ENCODE data around the gene DYNLRB1.
A peak's percentile ranks its signal among the peaks of the same experiment; 100 is the strongest.

Gene DYNLRB1

GRCh38 chr20:34564833-34565232 lies 48.6 kb downstream of the DYNLRB1 start:
- Mint-ChIP-seq H3K9me3 (no peaks in the 10 kb centered on the region), H3K4me1 (peaks cover 10% of the 10 kb centered on the region), H3K27me3 (no peaks in the 10 kb centered on the region), H3K4me3 (no peak overlapping the region), H3K36me3 (peaks cover 2% of the 10 kb centered on the region), H3K27ac (peak overlapping the region; percentile 45)
- ATAC-seq (ENCODE audit: low read depth) (no peak), DNase-seq (ENCODE audit: low spot score in 2 of 2) (no peak)

DNA sequence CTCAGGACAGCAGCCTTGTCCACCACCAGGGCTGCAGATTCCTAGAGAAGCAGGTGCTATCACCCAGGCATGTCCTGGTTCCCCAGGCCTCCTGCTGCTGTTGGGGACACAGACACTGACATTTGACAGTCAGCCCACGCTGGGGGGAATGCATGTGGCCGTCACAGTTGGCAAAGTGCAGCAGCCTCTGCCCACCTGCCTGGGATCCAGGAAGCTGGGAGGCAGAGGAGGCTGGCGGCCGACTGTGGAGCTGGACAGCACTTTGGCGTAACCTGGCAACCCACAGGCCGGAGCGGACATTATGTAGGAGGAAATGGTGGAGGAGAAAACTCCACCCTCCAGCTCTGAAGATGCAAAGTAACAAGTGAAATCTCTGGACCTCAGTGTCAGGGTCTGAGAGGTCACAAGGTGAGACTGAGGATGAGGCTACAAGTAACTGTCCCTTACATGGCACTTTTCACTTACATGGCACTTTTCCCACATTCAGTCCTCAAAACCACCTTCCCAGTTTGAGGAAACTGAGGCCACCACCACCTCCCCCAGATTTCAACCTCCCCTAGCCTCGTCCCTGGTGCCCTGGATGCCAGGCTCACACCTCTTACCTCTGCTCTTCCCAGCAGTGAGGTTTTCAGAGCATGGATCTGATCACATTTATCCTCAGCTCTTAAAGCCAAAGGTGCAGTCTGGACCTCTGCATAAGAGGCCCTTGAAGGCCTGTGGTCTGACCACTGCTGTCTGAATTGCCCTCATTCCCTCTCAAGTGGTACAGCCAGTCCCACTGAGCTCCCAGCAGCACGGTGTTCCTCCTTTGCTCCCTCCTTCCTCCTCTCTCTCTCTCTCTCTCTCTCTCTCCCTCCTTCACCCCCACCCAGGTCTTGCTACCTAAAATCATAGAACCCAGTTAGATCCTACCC lies 51.0 kb downstream of the DYNLRB1 start:
- peak overlapping the region; percentile 11 for H3K27ac Mint-ChIP-seq
- no peaks in the 10 kb centered on the region for H3K27me3 Mint-ChIP-seq
- ATAC-seq (ENCODE audit: low read depth) (no peak), DNase-seq (ENCODE audit: low spot score in 2 of 2) (no peak)
- H3K4me3 Mint-ChIP-seq = no peak overlapping the region
- peaks cover 8% of the 10 kb centered on the region for H3K4me1 Mint-ChIP-seq
- H3K9me3 Mint-ChIP-seq = no peaks in the 10 kb centered on the region
- H3K36me3 Mint-ChIP-seq = peaks cover 7% of the 10 kb centered on the region

GRCh38 chr20:34567892-34568865 lies 52.0 kb downstream of the DYNLRB1 start:
- Mint-ChIP-seq H3K27ac (peak overlapping the region; percentile 11), H3K4me1 (peaks cover 8% of the 10 kb centered on the region), H3K9me3 (no peaks in the 10 kb centered on the region), H3K36me3 (peaks cover 8% of the 10 kb centered on the region), H3K4me3 (no peak overlapping the region), H3K27me3 (no peaks in the 10 kb centered on the region)
- ATAC-seq (ENCODE audit: low read depth) (no peak), DNase-seq (ENCODE audit: low spot score in 2 of 2) (no peak)

DNA sequence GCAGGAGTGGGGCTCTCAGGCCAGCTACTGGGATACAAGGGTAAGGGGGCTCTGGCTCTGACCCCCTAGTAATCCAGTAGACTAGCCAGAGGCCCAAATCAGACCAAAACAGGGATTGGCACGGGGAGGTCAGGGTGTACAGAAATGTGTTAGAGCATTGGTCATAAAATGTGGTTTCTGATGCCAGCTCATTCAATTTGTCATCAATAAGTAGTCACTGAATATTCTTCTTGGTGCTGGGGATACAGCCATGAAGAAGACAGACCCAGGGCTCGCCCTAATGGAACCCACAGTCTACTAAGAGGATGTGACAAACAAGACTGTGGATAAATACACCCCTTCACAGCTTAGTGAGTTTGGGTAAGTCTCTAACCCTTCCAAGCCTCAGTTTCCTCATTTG lies 53.4 kb downstream of the DYNLRB1 start:
- H3K4me1 Mint-ChIP-seq = peaks cover 8% of the 10 kb centered on the region
- no peaks in the 10 kb centered on the region for H3K9me3 Mint-ChIP-seq
- ATAC-seq (ENCODE audit: low read depth) = no peak
- no peak overlapping the region for H3K4me3 Mint-ChIP-seq
- no peak for DNase-seq (ENCODE audit: low spot score in 2 of 2)
- H3K27me3 Mint-ChIP-seq = no peaks in the 10 kb centered on the region
- no peak overlapping the region for H3K27ac Mint-ChIP-seq
- H3K36me3 Mint-ChIP-seq = peaks cover 15% of the 10 kb centered on the region

- Mint-ChIP-seq H3K36me3 (peaks cover 18% of the 10 kb centered on the region), H3K27me3 (no peaks in the 10 kb centered on the region), H3K4me3 (no peak overlapping the region), H3K4me1 (peaks cover 4% of the 10 kb centered on the region), H3K27ac (no peak overlapping the region), H3K9me3 (no peaks in the 10 kb centered on the region)
- ATAC-seq (ENCODE audit: low read depth) (no peak), DNase-seq (ENCODE audit: low spot score in 2 of 2) (no peak)
Observed at GRCh38 chr20:34570859-34571306, 54.7 kb downstream of the DYNLRB1 start.

DNA sequence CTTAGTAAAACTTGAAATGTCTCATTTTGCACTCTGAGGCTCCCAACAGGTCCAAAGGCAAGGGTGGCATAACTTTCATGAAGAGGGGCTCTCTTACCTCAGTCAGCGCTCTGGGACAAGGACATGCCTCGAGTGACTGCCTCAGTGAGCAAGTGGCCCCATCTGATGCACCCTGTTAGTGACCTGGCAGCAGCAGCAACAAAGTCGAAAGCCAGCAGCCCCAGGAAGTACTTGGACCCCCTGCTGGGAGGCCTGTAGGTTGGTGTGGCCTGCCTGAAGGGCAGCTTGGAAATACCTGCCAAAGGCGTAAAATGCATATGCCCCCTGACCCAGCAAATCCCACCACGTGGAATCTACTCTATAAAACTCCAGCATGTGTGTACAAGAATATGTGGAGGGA lies 55.5 kb downstream of the DYNLRB1 start:
- Mint-ChIP-seq H3K9me3 (no peaks in the 10 kb centered on the region), H3K27ac (no peak overlapping the region), H3K4me1 (peaks cover 4% of the 10 kb centered on the region), H3K27me3 (no peaks in the 10 kb centered on the region), H3K36me3 (peaks cover 18% of the 10 kb centered on the region), H3K4me3 (no peak overlapping the region)
- ATAC-seq (ENCODE audit: low read depth) = no peak
- no peak for DNase-seq (ENCODE audit: low spot score in 2 of 2)

DNA sequence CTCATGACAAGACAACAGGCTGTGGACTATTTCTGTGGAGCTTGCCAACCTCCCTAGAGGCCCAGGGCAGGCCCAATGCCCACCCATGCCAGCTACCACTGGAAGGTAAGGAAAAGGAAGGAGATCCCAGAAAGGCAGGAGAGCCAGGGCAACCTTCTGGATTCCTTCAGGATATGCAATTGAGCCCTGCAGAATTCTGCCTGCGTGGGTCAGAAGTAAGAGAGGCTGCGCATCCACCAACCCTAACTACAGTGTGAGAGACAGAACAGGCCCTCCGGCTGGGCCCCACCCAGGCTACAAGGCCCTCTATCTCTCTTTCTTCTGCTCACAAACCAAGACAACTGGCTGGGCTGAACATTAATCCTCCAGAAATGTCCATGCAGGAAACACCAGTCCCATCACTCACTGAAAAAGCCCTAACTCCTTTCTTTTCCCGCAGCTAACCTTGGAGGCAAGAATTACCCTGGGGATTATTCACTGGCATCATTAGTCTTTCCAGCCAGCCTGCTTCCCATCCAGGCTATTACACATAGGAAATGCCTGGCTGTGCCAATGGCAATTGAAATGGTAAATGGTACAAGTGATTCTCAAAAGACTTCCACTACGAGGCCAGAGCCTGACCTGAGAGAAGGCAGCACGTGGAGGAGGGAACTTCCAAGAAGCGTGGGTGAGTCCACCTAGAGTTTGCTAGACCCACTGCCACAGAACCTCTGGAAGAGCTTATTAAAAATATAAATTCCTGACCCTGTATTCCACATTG lies 57.5 kb downstream of the DYNLRB1 start:
- DNase-seq (ENCODE audit: low spot score in 2 of 2) (no peak), ATAC-seq (ENCODE audit: low read depth) (no peak)
- no peaks in the 10 kb centered on the region for H3K9me3 Mint-ChIP-seq
- no peaks in the 10 kb centered on the region for H3K27me3 Mint-ChIP-seq
- H3K27ac Mint-ChIP-seq = no peak overlapping the region
- peaks cover 7% of the 10 kb centered on the region for H3K4me1 Mint-ChIP-seq
- no peak overlapping the region for H3K4me3 Mint-ChIP-seq
- peaks cover 16% of the 10 kb centered on the region for H3K36me3 Mint-ChIP-seq

- Mint-ChIP-seq H3K4me3 (no peak overlapping the region), H3K9me3 (no peaks in the 10 kb centered on the region), H3K36me3 (peaks cover 16% of the 10 kb centered on the region), H3K27ac (no peak overlapping the region), H3K27me3 (no peaks in the 10 kb centered on the region), H3K4me1 (peaks cover 8% of the 10 kb centered on the region)
- no peak for DNase-seq (ENCODE audit: low spot score in 2 of 2)
- ATAC-seq (ENCODE audit: low read depth) = no peak
Observed at GRCh38 chr20:34574426-34574825, 58.2 kb downstream of the DYNLRB1 start.

GRCh38 chr20:34574861-34575260 lies 58.6 kb downstream of the DYNLRB1 start:
- ATAC-seq (ENCODE audit: low read depth) = no peak
- Mint-ChIP-seq H3K9me3 (no peaks in the 10 kb centered on the region), H3K27ac (no peak overlapping the region), H3K4me3 (no peak overlapping the region), H3K4me1 (peaks cover 12% of the 10 kb centered on the region), H3K27me3 (no peaks in the 10 kb centered on the region), H3K36me3 (peaks cover 16% of the 10 kb centered on the region)
- DNase-seq (ENCODE audit: low spot score in 2 of 2) = no peak

DNA sequence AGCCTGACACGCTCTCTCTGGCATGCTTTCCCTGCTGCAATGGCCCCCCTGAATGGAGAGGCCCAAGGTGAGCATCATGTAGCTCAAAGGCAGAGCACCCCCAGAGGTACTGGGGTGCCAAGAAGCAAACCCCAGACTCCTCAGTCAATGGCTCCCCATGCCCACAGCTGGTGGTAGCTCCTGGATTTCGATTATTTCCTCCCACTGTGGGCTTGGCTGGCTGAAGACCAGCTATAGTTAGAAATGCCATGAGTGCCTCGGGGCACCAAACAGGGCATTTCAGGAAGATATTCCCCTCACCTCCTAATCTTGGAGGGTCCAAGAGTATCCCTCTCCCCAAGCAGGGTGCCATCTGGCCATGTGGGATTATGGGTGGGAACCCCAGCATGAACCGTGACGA lies 59.0 kb downstream of the DYNLRB1 start:
- H3K4me1 Mint-ChIP-seq = peaks cover 16% of the 10 kb centered on the region
- ATAC-seq (ENCODE audit: low read depth) (no peak), DNase-seq (ENCODE audit: low spot score in 2 of 2) (no peak)
- H3K27ac Mint-ChIP-seq = no peak overlapping the region
- H3K9me3 Mint-ChIP-seq = no peaks in the 10 kb centered on the region
- H3K27me3 Mint-ChIP-seq = no peaks in the 10 kb centered on the region
- no peak overlapping the region for H3K4me3 Mint-ChIP-seq
- H3K36me3 Mint-ChIP-seq = peaks cover 16% of the 10 kb centered on the region

GRCh38 chr20:34575756-34576155 lies 59.5 kb downstream of the DYNLRB1 start:
- H3K9me3 Mint-ChIP-seq = no peaks in the 10 kb centered on the region
- H3K27ac Mint-ChIP-seq = no peak overlapping the region
- no peak overlapping the region for H3K4me3 Mint-ChIP-seq
- H3K4me1 Mint-ChIP-seq = peaks cover 21% of the 10 kb centered on the region
- peaks cover 20% of the 10 kb centered on the region for H3K36me3 Mint-ChIP-seq
- no peaks in the 10 kb centered on the region for H3K27me3 Mint-ChIP-seq
- ATAC-seq (ENCODE audit: low read depth) = no peak
- no peak for DNase-seq (ENCODE audit: low spot score in 2 of 2)

DNA sequence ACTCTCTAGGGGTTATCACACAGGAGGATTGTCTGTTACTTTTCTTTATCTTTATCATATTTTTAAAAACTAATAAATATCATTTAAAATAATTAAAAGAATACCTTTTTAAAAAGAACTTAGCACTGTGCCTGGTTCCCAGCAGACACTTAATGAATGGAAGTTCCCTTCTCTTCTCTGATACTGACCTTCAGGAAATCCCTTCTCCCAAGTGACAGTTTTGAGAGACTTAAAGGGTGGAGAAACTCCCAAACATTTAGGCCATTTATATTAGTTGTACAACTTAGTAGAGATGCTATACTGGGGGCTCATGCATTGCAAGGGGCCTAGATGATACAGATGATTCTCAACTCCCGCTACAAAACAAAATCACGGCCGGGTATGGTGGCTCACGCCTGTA lies 60.8 kb downstream of the DYNLRB1 start:
- Mint-ChIP-seq H3K27me3 (no peaks in the 10 kb centered on the region), H3K4me3 (no peak overlapping the region), H3K27ac (no peak overlapping the region), H3K9me3 (peaks cover 3% of the 10 kb centered on the region), H3K4me1 (peaks cover 21% of the 10 kb centered on the region), H3K36me3 (peaks cover 20% of the 10 kb centered on the region)
- DNase-seq (ENCODE audit: low spot score in 2 of 2) (no peak), ATAC-seq (ENCODE audit: low read depth) (no peak)

- H3K36me3 Mint-ChIP-seq = peaks cover 22% of the 10 kb centered on the region
- H3K4me1 Mint-ChIP-seq = peaks cover 23% of the 10 kb centered on the region
Observed at GRCh38 chr20:34578025-34578424, 61.8 kb downstream of the DYNLRB1 start.

More at GRCh38 chr20:34578025-34578424, 61.8 kb downstream of the DYNLRB1 start:
- H3K4me3 Mint-ChIP-seq = no peak overlapping the region
- H3K27ac Mint-ChIP-seq = peak overlapping the region; percentile 69
- no peaks in the 10 kb centered on the region for H3K27me3 Mint-ChIP-seq
- no peak for ATAC-seq (ENCODE audit: low read depth)
- DNase-seq (ENCODE audit: low spot score in 2 of 2) = no peak
- H3K9me3 Mint-ChIP-seq = peaks cover 3% of the 10 kb centered on the region

All from memory B cell (primary cell).